Activated naive CD8-positive, alpha-beta T cell treated with anti-CD3 and anti-CD28 coated beads, Interleukin-2, amount 50 U/mL, for 16 hours (primary cell): ENCODE results near the gene KCNH4.

Experiments used
- DNase-seq: peaks from one replicate; pipeline ENCODE4 v3.0.0-alpha.2; 2020; ENCODE audit warnings: low read depth, low spot score

KCNH4 gene

GRCh38 chr17:42136654-42137051, 44.3 kb downstream of the KCNH4 start:
- no peak for DNase-seq

GRCh38 chr17:42135664-42136653, 45.0 kb downstream of the KCNH4 start:
- DNase-seq = no peak

- no peak for DNase-seq
These were observed 45.8 kb downstream of the KCNH4 start for GRCh38 chr17:42135151-42135550.

GRCh38 chr17:42133461-42134041, 47.4 kb downstream of the KCNH4 start:
- no peak for DNase-seq

GRCh38 chr17:42132941-42133340, 48.0 kb downstream of the KCNH4 start:
- no peak for DNase-seq

- DNase-seq = no peak
These were observed 48.9 kb downstream of the KCNH4 start for GRCh38 chr17:42131981-42132432.

- no peak for DNase-seq
These were observed 49.7 kb downstream of the KCNH4 start for GRCh38 chr17:42131232-42131631.

- no peak for DNase-seq
These were observed 50.5 kb downstream of the KCNH4 start for GRCh38 chr17:42130310-42130936.

GRCh38 chr17:42129109-42129837, 51.7 kb downstream of the KCNH4 start:
- no peak for DNase-seq

GRCh38 chr17:42127414-42127813, 53.5 kb downstream of the KCNH4 start:
- DNase-seq = no peak

GRCh38 chr17:42126836-42127235, 54.1 kb downstream of the KCNH4 start:
- no peak for DNase-seq

GRCh38 chr17:42125565-42125964, 55.4 kb downstream of the KCNH4 start:
- no peak for DNase-seq

GRCh38 chr17:42124256-42124655, 56.7 kb downstream of the KCNH4 start:
- DNase-seq = no peak

GRCh38 chr17:42122371-42123303, 58.3 kb downstream of the KCNH4 start, which contains the start of gene HSPB9:
Gene HSPB9 (plus strand): TSS chr17:42122804. CDS start chr17:42122851, 47 bp downstream.
- no peak for DNase-seq

GRCh38 chr17:42120770-42121769, 59.9 kb downstream of the KCNH4 start, which contains the start of gene KAT2A:
Gene KAT2A (minus strand): TSS chr17:42121367. CDS start chr17:42121304, 63 bp downstream.
- peak; percentile 52 for DNase-seq

- no peak for DNase-seq
These were observed 60.7 kb downstream of the KCNH4 start for GRCh38 chr17:42120161-42120769.

GRCh38 chr17:42119301-42119700, 61.6 kb downstream of the KCNH4 start:
- DNase-seq = no peak

- peak; percentile 25 for DNase-seq
These were observed 62.4 kb downstream of the KCNH4 start for GRCh38 chr17:42118545-42118944.

GRCh38 chr17:42118126-42118510, 62.8 kb downstream of the KCNH4 start:
- no peak for DNase-seq
